Spleen (tissue), 11 donors: ENCODE results near the gene NDUFAF4. TPM values are rescaled to one million over a fixed set of nuclear protein-coding genes. Genes with fewer than 3 reads are reported as not detected.

Experiments used
- DNase-seq: peaks from one replicate; pipeline ENCODE4 v3.0.0-alpha.2; 2020
- H3K27ac ChIP-seq, 8 donors: fragments of 200-600 bp; sonication (generic) in 7 of 8; 1 replicate in 4 of 8; 2 replicates in 4 of 8; pipeline versions ENCODE4 v1.5.0 to v1.8.0; 2016 to 2021; ENCODE audit warnings: inconsistent platforms in 4 of 8, mild to moderate bottlenecking in 4 of 8, moderate library complexity in 1 of 8
- H3K27me3 ChIP-seq, 7 donors: fragments of 200-600 bp; sonication (generic) in 6 of 7; replicated peaks in 1 of 7; 1 replicate in 4 of 7; 2 replicates in 3 of 7; pipeline versions ENCODE4 v1.5.0 to v1.8.0; 2016 to 2021; ENCODE audit warnings: inconsistent platforms in 3 of 7, mild to moderate bottlenecking in 1 of 7
- H3K36me3 ChIP-seq, 6 donors: fragments of 200-600 bp; sonication (generic) in 5 of 6; 1 replicate in 4 of 6; 2 replicates in 2 of 6; pipeline versions ENCODE4 v1.5.0 to v1.8.0; 2016 to 2021; ENCODE audit warnings: inconsistent platforms in 2 of 6
- H3K4me1 ChIP-seq, 6 donors: fragments of 200-600 bp; sonication (generic) in 5 of 6; 1 replicate in 3 of 6; 2 replicates in 3 of 6; pipeline versions ENCODE4 v1.5.0 to v1.8.0; 2016 to 2021; ENCODE audit warnings: inconsistent platforms in 3 of 6
- H3K4me3 ChIP-seq, 8 donors: fragments of 200-600 bp; sonication (generic) in 7 of 8; 1 replicate in 4 of 8; 2 replicates in 4 of 8; pipeline versions ENCODE4 v1.5.0 to v1.8.0; 2016 to 2021; ENCODE audit warnings: inconsistent platforms in 4 of 8, mild to moderate bottlenecking in 4 of 8, moderate library complexity in 2 of 8
- H3K9me3 ChIP-seq, 8 donors: fragments of 200-600 bp; sonication (generic) in 7 of 8; 1 replicate in 4 of 8; 2 replicates in 4 of 8; pipeline versions ENCODE4 v1.5.0 to v1.8.0; 2016 to 2021; ENCODE audit warnings: inconsistent platforms in 4 of 8
- POLR2A ChIP-seq, 3 donors: fragments of 450-650 bp; IDR thresholded peaks; one replicate each; pipeline ENCODE4 v1.5.1; 2017; ENCODE audit warnings: antibody characterized with exemption in 3 of 3, mild to moderate bottlenecking in 1 of 3
- POLR2AphosphoS5 ChIP-seq, 3 donors: sonication (generic); formaldehyde crosslinking; IDR thresholded peaks; one replicate each; pipeline ENCODE4 v1.5.1; 2017; ENCODE audit warnings: antibody characterized with exemption in 3 of 3
- WGBS, 5 donors: extraction: QIAGEN DNeasy Blood & Tissue Kit in 3 of 5; methylation state at CpG; one replicate each; pipeline versions ENCODE4 v1.1.5 to v1.1.7; 2013 to 2018; 5-methylcytosine and 5-hydroxymethylcytosine counted together
- intact Hi-C: fragments of 100-400 bp; cut with DNase I; formaldehyde crosslinking; loops from one replicate; pipeline ENCODE4 v1.15.0; 2023; ENCODE audit warnings: low total_unique reads
- polyA plus RNA-seq, 3 donors: library from polyadenylated mRNA; stranded (reverse); fragments of 200-250 nt; gene quantifications; one replicate each; pipeline ENCODE4 v1.2.1, GENCODE V29; 2013
- total RNA-seq, 7 donors: library from RNA; depleted of rRNA in 3 of 7; stranded (reverse); fragments of >200 nt in 3 of 7; fragmentation: NEBNext Ultra II Directional in 4 of 7; extraction: Animal tissue kit (Norgen Biotek cat#: 25700) in 4 of 7; gene quantifications; one replicate each; pipeline versions ENCODE4 v1.1.0 to v1.2.1, GENCODE V29; 2016 to 2021
- TF ChIP-seq, protein P1 (sequence below), 11 experiments: fragments of 200-600 bp in 7 of 11; fragments of 450-650 bp in 4 of 11; sonication (generic) in 4 of 11; IDR thresholded peaks in 8 of 11; conservative IDR thresholded peaks in 3 of 11; 1 replicate in 7 of 11; 2 replicates in 4 of 11; pipeline versions ENCODE4 v1.4.0 to v1.8.0; 2016 to 2021; ENCODE audit warnings: antibody characterized with exemption in 11 of 11, inconsistent platforms in 4 of 11, mild to moderate bottlenecking in 1 of 11
- donor health status: healthy with polysubstance abuse.
- donor health status: DM: no; HTN: no; CAD: no; lungs with moderate emphysema.
- donor health status: DM: no; HTN: no; CAD: no.
- donor health status: Bipolar disorder and iron deficiency.
- donor health status: healthy.
- donor health status: DM: no; HTN: no; CAD: no.
- donor health status: DM: yes; HTN: yes; CAD: no.

NDUFAF4 gene
- total and polyA plus RNA-seq, 10 donors: 10.1 to 42.1 (median 31.9) TPM

GRCh38 chr6:96913621-96914020 is 15.9 kb upstream of the NDUFAF4 start:
- no peak for TF ChIP-seq POLR2AphosphoS5 (IDR thresholded peaks at IDR 0.05)
- no peak for TF ChIP-seq POLR2A (IDR thresholded peaks at IDR 0.05)
- TF ChIP-seq, protein P1, sequence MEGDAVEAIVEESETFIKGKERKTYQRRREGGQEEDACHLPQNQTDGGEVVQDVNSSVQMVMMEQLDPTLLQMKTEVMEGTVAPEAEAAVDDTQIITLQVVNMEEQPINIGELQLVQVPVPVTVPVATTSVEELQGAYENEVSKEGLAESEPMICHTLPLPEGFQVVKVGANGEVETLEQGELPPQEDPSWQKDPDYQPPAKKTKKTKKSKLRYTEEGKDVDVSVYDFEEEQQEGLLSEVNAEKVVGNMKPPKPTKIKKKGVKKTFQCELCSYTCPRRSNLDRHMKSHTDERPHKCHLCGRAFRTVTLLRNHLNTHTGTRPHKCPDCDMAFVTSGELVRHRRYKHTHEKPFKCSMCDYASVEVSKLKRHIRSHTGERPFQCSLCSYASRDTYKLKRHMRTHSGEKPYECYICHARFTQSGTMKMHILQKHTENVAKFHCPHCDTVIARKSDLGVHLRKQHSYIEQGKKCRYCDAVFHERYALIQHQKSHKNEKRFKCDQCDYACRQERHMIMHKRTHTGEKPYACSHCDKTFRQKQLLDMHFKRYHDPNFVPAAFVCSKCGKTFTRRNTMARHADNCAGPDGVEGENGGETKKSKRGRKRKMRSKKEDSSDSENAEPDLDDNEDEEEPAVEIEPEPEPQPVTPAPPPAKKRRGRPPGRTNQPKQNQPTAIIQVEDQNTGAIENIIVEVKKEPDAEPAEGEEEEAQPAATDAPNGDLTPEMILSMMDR (IDR thresholded peaks at IDR 0.05 in 8 of 11, conservative IDR thresholded peaks at IDR 0.05 in 3 of 11): no peak
- intact Hi-C loops: no loop called here
- no peaks in the 10 kb centered on the region for H3K27me3 ChIP-seq
- DNase-seq: no peak
- H3K9me3 ChIP-seq: no peaks in the 10 kb centered on the region
- no peaks in the 10 kb centered on the region for H3K4me1 ChIP-seq
- no peak overlapping the region for H3K4me3 ChIP-seq
- WGBS, 5 donors: 70 to 94% (median 89%) methylated on average over 3 of the region's 3 CpGs
- H3K27ac ChIP-seq: no peak overlapping the region
- H3K36me3 ChIP-seq: no peaks in the 10 kb centered on the region

DNA sequence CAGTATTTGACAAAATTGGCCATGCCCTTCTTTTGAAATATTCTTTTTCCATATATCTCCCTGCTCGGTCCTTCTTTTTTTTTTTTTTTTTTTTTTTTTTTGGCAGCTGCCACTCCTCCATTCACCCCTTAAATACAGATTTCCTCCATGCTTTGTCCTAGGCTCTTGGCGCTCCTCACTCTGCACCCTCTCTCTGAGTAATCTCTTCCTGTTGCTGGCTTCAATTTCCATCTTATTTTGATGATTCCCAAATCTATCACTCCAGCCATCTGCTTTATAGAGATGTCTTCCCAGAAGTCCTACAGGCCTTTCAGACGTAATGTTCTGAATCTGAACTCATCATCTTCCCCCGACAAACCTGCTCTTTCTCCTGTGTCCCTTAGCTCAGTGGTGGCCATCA is 14.1 kb upstream of the NDUFAF4 start:
- Histone ChIP-seq H3K9me3 (no peaks in the 10 kb centered on the region), H3K27me3 (no peaks in the 10 kb centered on the region), H3K4me3 (no peak overlapping the region), H3K36me3 (no peaks in the 10 kb centered on the region), H3K27ac (no peak overlapping the region), H3K4me1 (no peaks in the 10 kb centered on the region)
- intact Hi-C loops: no loop called here
- no peak for DNase-seq
- 76 to 88% (median 85%) methylated on average over 4 of the region's 4 CpGs for WGBS, 5 donors
- TF ChIP-seq, protein P1 (IDR thresholded peaks at IDR 0.05 in 8 of 11, conservative IDR thresholded peaks at IDR 0.05 in 3 of 11): no peak
- TF ChIP-seq POLR2AphosphoS5 (IDR thresholded peaks at IDR 0.05) (no peak), POLR2A (IDR thresholded peaks at IDR 0.05) (no peak)

DNA sequence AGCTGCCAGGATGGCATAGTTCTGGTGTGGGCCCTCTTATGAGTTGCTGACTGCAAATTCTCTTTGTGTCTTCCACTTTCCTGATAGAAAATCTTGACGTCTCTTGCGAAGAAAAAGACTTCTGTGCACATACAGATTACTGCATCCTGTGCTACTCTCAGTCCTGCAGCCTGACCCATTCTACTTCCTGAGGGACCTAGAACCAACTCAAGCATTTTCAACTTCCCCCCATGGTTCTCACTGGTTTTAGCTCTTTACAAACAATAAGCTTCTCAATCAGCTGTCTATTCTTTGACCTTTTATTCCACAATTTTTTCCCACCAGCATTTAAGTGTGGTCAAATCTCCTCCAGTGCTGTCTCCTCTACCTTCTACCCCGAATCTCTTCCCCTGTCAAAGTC is 13.5 kb upstream of the NDUFAF4 start:
- no peak for DNase-seq
- WGBS, 5 donors: 64 to 78% (median 77%) methylated on average over 3 of the region's 3 CpGs
- Histone ChIP-seq H3K36me3 (no peaks in the 10 kb centered on the region), H3K9me3 (no peaks in the 10 kb centered on the region), H3K27me3 (no peaks in the 10 kb centered on the region), H3K27ac (no peak overlapping the region), H3K4me3 (no peak overlapping the region), H3K4me1 (no peaks in the 10 kb centered on the region)
- intact Hi-C loops: no loop called here
- TF ChIP-seq, protein P1 (IDR thresholded peaks at IDR 0.05 in 8 of 11, conservative IDR thresholded peaks at IDR 0.05 in 3 of 11): no peak
- TF ChIP-seq POLR2A (IDR thresholded peaks at IDR 0.05): no peak
- no peak for TF ChIP-seq POLR2AphosphoS5 (IDR thresholded peaks at IDR 0.05)

- Histone ChIP-seq H3K27ac (no peak overlapping the region), H3K36me3 (no peaks in the 10 kb centered on the region), H3K4me1 (no peaks in the 10 kb centered on the region), H3K9me3 (no peaks in the 10 kb centered on the region), H3K27me3 (no peaks in the 10 kb centered on the region), H3K4me3 (no peak overlapping the region)
- 78 to 100% (median 95%) methylated on average over 2 of the region's 2 CpGs for WGBS, 5 donors
- TF ChIP-seq, protein P1 (IDR thresholded peaks at IDR 0.05 in 8 of 11, conservative IDR thresholded peaks at IDR 0.05 in 3 of 11): no peak
- TF ChIP-seq POLR2AphosphoS5 (IDR thresholded peaks at IDR 0.05) (no peak), POLR2A (IDR thresholded peaks at IDR 0.05) (no peak)
- no peak for DNase-seq
- intact Hi-C loops: no loop called here
Observed at GRCh38 chr6:96909811-96910210, 12.1 kb upstream of the NDUFAF4 start.
